Choroid plexus epithelial cell (primary cell): ENCODE data around the gene ABLIM2.

ENCODE experiments used
- DNase-seq: peaks from one replicate; pipeline ENCODE4 v3.0.0-alpha.2; 2010; ENCODE audit warnings: low read depth
- H3K4me3 ChIP-seq: 2 replicates; pipeline ENCODE4 v1.5.1; 2011; ENCODE audit warnings: low read depth, mild to moderate bottlenecking, control low read depth, low read length, moderate library complexity
- TF ChIP-seq, protein P1 (sequence below): conservative IDR thresholded peaks from 2 replicates; pipeline ENCODE4 v1.5.1; 2011; ENCODE audit warnings: low read depth, mild to moderate bottlenecking, control low read depth, inconsistent platforms, low read length, moderate library complexity

Gene ABLIM2

GRCh38 chr4:7938266-7938608 lies 220.4 kb downstream of the ABLIM2 start:
- peak overlapping the region; percentile 84 for H3K4me3 ChIP-seq
- DNase-seq = no peak
- TF ChIP-seq, protein P1, sequence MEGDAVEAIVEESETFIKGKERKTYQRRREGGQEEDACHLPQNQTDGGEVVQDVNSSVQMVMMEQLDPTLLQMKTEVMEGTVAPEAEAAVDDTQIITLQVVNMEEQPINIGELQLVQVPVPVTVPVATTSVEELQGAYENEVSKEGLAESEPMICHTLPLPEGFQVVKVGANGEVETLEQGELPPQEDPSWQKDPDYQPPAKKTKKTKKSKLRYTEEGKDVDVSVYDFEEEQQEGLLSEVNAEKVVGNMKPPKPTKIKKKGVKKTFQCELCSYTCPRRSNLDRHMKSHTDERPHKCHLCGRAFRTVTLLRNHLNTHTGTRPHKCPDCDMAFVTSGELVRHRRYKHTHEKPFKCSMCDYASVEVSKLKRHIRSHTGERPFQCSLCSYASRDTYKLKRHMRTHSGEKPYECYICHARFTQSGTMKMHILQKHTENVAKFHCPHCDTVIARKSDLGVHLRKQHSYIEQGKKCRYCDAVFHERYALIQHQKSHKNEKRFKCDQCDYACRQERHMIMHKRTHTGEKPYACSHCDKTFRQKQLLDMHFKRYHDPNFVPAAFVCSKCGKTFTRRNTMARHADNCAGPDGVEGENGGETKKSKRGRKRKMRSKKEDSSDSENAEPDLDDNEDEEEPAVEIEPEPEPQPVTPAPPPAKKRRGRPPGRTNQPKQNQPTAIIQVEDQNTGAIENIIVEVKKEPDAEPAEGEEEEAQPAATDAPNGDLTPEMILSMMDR = no peak

DNA sequence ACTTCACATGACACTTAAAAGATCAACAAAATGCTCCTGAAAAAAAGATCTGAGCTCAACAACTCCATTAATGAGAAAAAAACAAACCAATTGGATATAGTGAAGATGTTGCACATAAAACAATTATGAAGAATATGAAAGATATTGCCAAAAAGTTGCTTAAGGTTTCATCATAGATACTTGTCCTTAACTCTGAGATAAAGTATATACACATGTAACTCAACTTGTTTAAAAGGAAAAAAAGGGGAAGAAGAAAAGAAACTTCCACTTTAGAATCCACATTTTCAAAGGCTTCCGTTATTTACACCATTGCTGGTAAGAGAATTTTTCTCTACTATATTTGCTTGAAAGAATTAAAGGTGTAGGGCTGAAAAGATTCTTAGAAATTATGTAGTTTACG lies 221.6 kb downstream of the ABLIM2 start:
- TF ChIP-seq, protein P1 = no peak
- H3K4me3 ChIP-seq = peak overlapping the region; percentile 84
- DNase-seq = peak; percentile 18

DNA sequence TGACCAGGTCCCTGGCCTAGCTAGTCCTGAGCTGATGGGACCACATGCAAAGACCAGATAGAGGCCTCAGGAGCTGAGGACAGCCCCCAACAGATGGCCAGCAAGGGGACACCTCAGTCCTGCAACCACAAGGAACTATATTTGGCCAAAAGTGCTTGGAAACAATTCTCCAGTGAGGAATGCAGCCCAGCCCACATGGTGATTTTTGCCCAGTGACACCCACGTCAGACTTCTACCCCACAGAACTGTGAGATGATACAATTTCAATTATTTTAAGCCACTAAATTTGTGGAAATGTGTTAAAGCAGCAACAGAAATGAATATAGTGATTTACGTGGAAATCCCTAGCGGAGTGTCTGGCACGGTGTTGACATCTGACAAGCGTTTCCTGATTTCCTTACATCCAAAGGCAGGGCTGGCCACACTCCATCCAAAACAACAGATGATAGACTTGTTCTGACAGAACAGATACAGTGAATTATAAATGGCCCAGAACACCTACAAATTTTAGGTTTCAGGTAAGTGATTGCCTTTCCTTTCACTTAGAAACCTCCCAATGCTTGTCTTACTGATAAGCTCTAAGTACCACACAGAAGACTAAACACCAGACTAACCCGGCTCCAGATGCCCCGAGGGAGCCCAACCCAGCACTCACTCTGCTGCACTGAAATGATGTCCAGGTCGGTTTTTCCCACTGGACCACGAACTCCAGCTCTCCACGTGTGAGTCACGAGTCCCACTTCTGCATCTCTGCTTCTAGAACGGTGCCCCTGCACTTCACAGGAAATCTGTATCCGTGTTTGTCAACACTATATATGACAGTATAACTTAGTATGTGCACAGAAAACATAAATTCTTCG lies 224.7 kb downstream of the ABLIM2 start:
- H3K4me3 ChIP-seq = no peak overlapping the region
- peak; percentile 29 for DNase-seq
- TF ChIP-seq, protein P1 = no peak

GRCh38 chr4:7932287-7932686 lies 226.3 kb downstream of the ABLIM2 start:
- no peak overlapping the region for H3K4me3 ChIP-seq
- TF ChIP-seq, protein P1 = no peak
- no peak for DNase-seq

DNA sequence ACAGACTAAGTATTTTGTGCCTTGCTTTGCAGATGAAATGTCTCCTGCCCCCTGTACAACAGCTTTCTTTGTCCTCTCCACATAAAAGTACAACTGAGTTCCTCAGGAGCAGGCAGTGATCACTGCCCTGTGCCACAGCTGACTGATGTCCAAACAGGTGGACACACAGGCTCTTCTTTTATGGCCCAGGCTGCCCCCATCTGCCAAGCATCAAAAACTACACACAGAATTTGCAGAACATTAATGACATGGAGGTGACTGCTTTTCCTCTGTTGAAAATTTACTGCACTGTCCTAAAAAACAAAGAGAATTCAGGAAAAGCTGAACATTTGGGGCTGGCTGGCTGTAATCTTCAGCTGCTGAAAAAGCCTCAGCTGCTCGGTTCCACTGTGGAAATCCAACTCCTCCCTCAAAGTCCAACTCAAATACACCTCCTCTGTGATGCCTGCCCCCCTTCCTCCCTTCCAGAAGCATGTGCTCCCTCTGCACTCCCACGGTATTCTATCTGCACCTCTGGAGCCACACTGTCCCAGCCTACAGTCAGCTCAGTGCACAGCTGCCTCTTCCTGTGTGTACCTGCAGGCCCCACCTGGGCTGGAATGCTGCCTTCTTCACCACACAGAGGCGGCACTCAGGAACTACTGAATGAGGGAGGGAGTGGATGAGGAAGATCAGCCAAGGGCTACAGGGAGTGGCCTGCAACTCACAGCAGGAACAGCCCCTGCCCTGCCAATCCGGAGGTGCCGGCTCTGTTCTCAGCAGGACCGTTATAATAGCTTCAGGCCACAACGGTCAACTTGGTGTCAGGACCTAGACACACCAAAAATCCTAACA lies 229.3 kb downstream of the ABLIM2 start:
- no peak overlapping the region for H3K4me3 ChIP-seq
- DNase-seq = peak; percentile 67
- TF ChIP-seq, protein P1 = peak; percentile 60

GRCh38 chr4:7928711-7929110 lies 229.9 kb downstream of the ABLIM2 start:
- H3K4me3 ChIP-seq = no peak overlapping the region
- no peak for DNase-seq
- TF ChIP-seq, protein P1 = no peak

- no peak overlapping the region for H3K4me3 ChIP-seq
- TF ChIP-seq, protein P1 = no peak
- DNase-seq = no peak
Measured at GRCh38 chr4:7926822-7927221, 231.8 kb downstream of the ABLIM2 start.
